Measurements from ENCODE around the gene MED15.

DNA sequence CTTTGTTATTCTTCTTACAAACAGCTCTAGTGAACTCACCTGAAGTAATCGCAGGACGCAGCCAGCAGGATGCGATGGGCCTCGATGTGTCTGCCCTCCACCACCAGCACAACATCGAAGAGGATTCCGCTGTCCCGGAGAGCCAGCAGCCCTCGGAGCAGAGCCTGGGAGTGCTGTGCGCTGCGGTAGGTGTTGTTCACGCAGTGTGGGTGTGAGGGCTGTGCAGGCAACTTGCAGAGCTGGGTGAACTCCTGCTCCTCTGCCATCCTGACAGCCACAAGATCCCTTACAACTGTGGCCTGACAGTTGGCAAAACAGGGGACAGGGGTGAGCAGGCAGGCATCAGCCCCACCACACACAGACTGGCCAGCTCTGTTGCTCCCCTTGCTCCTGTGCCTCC, 18.5 kb upstream of the MED15 start:
- TF ChIP-seq, protein P1, sequence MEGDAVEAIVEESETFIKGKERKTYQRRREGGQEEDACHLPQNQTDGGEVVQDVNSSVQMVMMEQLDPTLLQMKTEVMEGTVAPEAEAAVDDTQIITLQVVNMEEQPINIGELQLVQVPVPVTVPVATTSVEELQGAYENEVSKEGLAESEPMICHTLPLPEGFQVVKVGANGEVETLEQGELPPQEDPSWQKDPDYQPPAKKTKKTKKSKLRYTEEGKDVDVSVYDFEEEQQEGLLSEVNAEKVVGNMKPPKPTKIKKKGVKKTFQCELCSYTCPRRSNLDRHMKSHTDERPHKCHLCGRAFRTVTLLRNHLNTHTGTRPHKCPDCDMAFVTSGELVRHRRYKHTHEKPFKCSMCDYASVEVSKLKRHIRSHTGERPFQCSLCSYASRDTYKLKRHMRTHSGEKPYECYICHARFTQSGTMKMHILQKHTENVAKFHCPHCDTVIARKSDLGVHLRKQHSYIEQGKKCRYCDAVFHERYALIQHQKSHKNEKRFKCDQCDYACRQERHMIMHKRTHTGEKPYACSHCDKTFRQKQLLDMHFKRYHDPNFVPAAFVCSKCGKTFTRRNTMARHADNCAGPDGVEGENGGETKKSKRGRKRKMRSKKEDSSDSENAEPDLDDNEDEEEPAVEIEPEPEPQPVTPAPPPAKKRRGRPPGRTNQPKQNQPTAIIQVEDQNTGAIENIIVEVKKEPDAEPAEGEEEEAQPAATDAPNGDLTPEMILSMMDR (IDR thresholded peaks at IDR 0.05): no peak
- TF ChIP-seq POLR2A (IDR thresholded peaks at IDR 0.05): no peak

All from lower leg skin (tissue), 3 donors.